Right lobe of liver (tissue), 4 donors: ENCODE measurements around the gene MARVELD2.

Source experiments
- POLR2A ChIP-seq: fragments of 450-650 bp; IDR thresholded peaks from one replicate; pipeline ENCODE4 v1.6.1; 2017; ENCODE audit warnings: antibody characterized with exemption, mild to moderate bottlenecking
- TF ChIP-seq, protein P1 (sequence below), 4 donors: fragments of 200-600 bp in 3 of 4; fragments of 450-650 bp in 1 of 4; IDR thresholded peaks; one replicate each; pipeline versions ENCODE4 v1.5.1 to v1.8.0; 2016 to 2022; ENCODE audit warnings: antibody characterized with exemption in 4 of 4, mild to moderate bottlenecking in 2 of 4
- donor health status: DM: no; HTN: no; CAD: no.
- donor health status: DM: no; HTN: no; CAD: no.
- donor health status: DM: no; HTN: yes; CAD: no.

GRCh38 chr5:69404659-69405330, 10.1 kb upstream of the MARVELD2 start:
- TF ChIP-seq POLR2A, result no peak
- TF ChIP-seq, protein P1, sequence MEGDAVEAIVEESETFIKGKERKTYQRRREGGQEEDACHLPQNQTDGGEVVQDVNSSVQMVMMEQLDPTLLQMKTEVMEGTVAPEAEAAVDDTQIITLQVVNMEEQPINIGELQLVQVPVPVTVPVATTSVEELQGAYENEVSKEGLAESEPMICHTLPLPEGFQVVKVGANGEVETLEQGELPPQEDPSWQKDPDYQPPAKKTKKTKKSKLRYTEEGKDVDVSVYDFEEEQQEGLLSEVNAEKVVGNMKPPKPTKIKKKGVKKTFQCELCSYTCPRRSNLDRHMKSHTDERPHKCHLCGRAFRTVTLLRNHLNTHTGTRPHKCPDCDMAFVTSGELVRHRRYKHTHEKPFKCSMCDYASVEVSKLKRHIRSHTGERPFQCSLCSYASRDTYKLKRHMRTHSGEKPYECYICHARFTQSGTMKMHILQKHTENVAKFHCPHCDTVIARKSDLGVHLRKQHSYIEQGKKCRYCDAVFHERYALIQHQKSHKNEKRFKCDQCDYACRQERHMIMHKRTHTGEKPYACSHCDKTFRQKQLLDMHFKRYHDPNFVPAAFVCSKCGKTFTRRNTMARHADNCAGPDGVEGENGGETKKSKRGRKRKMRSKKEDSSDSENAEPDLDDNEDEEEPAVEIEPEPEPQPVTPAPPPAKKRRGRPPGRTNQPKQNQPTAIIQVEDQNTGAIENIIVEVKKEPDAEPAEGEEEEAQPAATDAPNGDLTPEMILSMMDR (IDR thresholded peaks at IDR 0.05), result no peak
